ENCODE data around the gene NDUFS8.

The NDUFS8 gene

GRCh38 chr11:68007498-68008380 is 22.7 kb upstream of the NDUFS8 start:
- Histone ChIP-seq H3K27ac (ENCODE audit: low read depth, low read length) (no peak overlapping the region), H3K4me1 (ENCODE audit: control insufficient read depth, insufficient read depth, low read length) (peaks cover 12% of the 10 kb centered on the region), H3K4me3 (ENCODE audit: low read length) (no peak overlapping the region), H3K9ac (ENCODE audit: low read length) (no peak overlapping the region), H3K36me3 (ENCODE audit: control insufficient read depth, insufficient read depth, low read length) (no peaks in the 10 kb centered on the region), H3K27me3 (ENCODE audit: control insufficient read depth, insufficient read depth, low read length) (no peaks in the 10 kb centered on the region)

- H3K27me3 ChIP-seq (ENCODE audit: control insufficient read depth, insufficient read depth, low read length) = no peaks in the 10 kb centered on the region
- no peak overlapping the region for H3K9ac ChIP-seq (ENCODE audit: low read length)
- H3K36me3 ChIP-seq (ENCODE audit: control insufficient read depth, insufficient read depth, low read length) = no peaks in the 10 kb centered on the region
- peaks cover 12% of the 10 kb centered on the region for H3K4me1 ChIP-seq (ENCODE audit: control insufficient read depth, insufficient read depth, low read length)
- no peak overlapping the region for H3K27ac ChIP-seq (ENCODE audit: low read depth, low read length)
- no peak overlapping the region for H3K4me3 ChIP-seq (ENCODE audit: low read length)
These were observed 21.8 kb upstream of the NDUFS8 start for GRCh38 chr11:68008381-68009337.

- Histone ChIP-seq H3K27ac (ENCODE audit: low read depth, low read length) (peak overlapping the region; percentile 89), H3K27me3 (ENCODE audit: control insufficient read depth, insufficient read depth, low read length) (no peaks in the 10 kb centered on the region), H3K4me3 (ENCODE audit: low read length) (no peak overlapping the region), H3K4me1 (ENCODE audit: control insufficient read depth, insufficient read depth, low read length) (peaks cover 12% of the 10 kb centered on the region), H3K36me3 (ENCODE audit: control insufficient read depth, insufficient read depth, low read length) (no peaks in the 10 kb centered on the region), H3K9ac (ENCODE audit: low read length) (no peak overlapping the region)
These were observed 20.9 kb upstream of the NDUFS8 start for GRCh38 chr11:68009391-68010089.

DNA sequence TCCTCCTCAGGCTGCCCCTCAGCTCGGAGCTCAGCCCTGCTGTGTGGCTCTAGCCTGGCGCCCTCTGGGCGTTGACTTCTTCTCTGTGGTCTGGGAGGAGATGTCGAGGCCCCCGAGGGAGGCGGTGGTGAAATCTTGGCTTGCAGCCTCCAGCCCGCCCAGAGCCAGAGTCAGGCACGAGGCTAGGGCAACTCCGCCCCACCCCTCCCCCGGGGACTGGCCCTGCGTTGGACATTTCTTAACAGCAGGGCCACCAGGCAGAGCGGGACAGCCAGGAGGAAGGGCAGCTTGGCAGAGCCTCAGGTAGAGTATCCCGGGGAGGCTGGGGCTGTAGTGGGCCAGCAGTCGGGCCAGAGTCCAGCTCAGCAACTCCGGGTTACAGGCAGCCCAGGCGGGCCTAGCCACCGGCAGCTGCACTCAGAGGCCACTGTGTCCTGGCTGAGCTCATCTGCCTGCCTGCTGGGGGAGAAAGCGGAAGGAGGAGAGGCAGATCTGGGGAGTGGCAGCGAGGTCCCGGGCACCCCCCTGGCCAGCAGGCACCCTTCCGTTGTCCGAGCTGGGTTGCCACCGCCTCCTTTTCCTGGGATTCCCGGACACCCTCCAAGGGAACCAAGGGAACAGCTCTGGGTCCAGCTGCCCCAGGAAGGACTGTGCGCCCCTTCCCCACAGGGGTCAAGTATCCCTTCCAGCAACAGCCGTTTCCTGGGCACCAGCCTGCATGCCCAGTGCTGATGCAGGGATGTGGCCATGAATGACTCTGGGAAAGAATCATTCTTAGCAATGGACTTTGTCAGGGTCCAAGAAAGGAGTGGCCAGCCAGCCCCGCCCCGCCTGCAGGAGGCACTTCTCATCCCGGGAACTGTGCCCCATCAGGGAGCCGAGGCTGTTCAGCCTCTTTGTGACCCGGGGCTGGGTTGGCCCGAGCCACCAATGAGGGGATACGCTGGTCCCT is 20.1 kb upstream of the NDUFS8 start, which contains the start of gene ALDH3B1:
ALDH3B1 (plus strand) TSS at position 238 of the 952 bp plus-strand sequence. CDS start 4,971 bp downstream, outside the sequence.
- Histone ChIP-seq H3K4me1 (ENCODE audit: control insufficient read depth, insufficient read depth, low read length) (peaks cover 12% of the 10 kb centered on the region), H3K4me3 (ENCODE audit: low read length) (peak within 1 kb of the TSS; percentile 54), H3K27me3 (ENCODE audit: control insufficient read depth, insufficient read depth, low read length) (no peaks in the 10 kb centered on the region), H3K36me3 (ENCODE audit: control insufficient read depth, insufficient read depth, low read length) (no peaks in the 10 kb centered on the region), H3K9ac (ENCODE audit: low read length) (no peak within 1 kb of the TSS), H3K27ac (ENCODE audit: low read depth, low read length) (peak within 1 kb of the TSS; percentile 89)

GRCh38 chr11:68011051-68011943 is 19.2 kb upstream of the NDUFS8 start:
- no peaks in the 10 kb centered on the region for H3K27me3 ChIP-seq (ENCODE audit: control insufficient read depth, insufficient read depth, low read length)
- H3K9ac ChIP-seq (ENCODE audit: low read length) = no peak overlapping the region
- no peaks in the 10 kb centered on the region for H3K36me3 ChIP-seq (ENCODE audit: control insufficient read depth, insufficient read depth, low read length)
- H3K4me1 ChIP-seq (ENCODE audit: control insufficient read depth, insufficient read depth, low read length) = peaks cover 12% of the 10 kb centered on the region
- peak overlapping the region; percentile 22 for H3K4me3 ChIP-seq (ENCODE audit: low read length)
- H3K27ac ChIP-seq (ENCODE audit: low read depth, low read length) = peak overlapping the region; percentile 89

- H3K4me1 ChIP-seq (ENCODE audit: control insufficient read depth, insufficient read depth, low read length) = peaks cover 12% of the 10 kb centered on the region
- H3K27ac ChIP-seq (ENCODE audit: low read depth, low read length) = no peak overlapping the region
- H3K9ac ChIP-seq (ENCODE audit: low read length) = no peak overlapping the region
- no peaks in the 10 kb centered on the region for H3K36me3 ChIP-seq (ENCODE audit: control insufficient read depth, insufficient read depth, low read length)
- no peak overlapping the region for H3K4me3 ChIP-seq (ENCODE audit: low read length)
- no peaks in the 10 kb centered on the region for H3K27me3 ChIP-seq (ENCODE audit: control insufficient read depth, insufficient read depth, low read length)
These were observed 18.2 kb upstream of the NDUFS8 start for GRCh38 chr11:68012044-68012842.

GRCh38 chr11:68012843-68013610 is 17.5 kb upstream of the NDUFS8 start:
- Histone ChIP-seq H3K27ac (ENCODE audit: low read depth, low read length) (peak overlapping the region; percentile 51), H3K27me3 (ENCODE audit: control insufficient read depth, insufficient read depth, low read length) (no peaks in the 10 kb centered on the region), H3K4me3 (ENCODE audit: low read length) (no peak overlapping the region), H3K36me3 (ENCODE audit: control insufficient read depth, insufficient read depth, low read length) (no peaks in the 10 kb centered on the region), H3K9ac (ENCODE audit: low read length) (no peak overlapping the region), H3K4me1 (ENCODE audit: control insufficient read depth, insufficient read depth, low read length) (peaks cover 12% of the 10 kb centered on the region)

GRCh38 chr11:68013611-68014156 is 16.8 kb upstream of the NDUFS8 start:
- H3K27ac ChIP-seq (ENCODE audit: low read depth, low read length) = peak overlapping the region; percentile 51
- H3K4me1 ChIP-seq (ENCODE audit: control insufficient read depth, insufficient read depth, low read length) = peaks cover 12% of the 10 kb centered on the region
- H3K27me3 ChIP-seq (ENCODE audit: control insufficient read depth, insufficient read depth, low read length) = no peaks in the 10 kb centered on the region
- H3K4me3 ChIP-seq (ENCODE audit: low read length) = no peak overlapping the region
- no peaks in the 10 kb centered on the region for H3K36me3 ChIP-seq (ENCODE audit: control insufficient read depth, insufficient read depth, low read length)
- H3K9ac ChIP-seq (ENCODE audit: low read length) = no peak overlapping the region

GRCh38 chr11:68014157-68014946 is 16.1 kb upstream of the NDUFS8 start:
- H3K36me3 ChIP-seq (ENCODE audit: control insufficient read depth, insufficient read depth, low read length) = no peaks in the 10 kb centered on the region
- H3K4me3 ChIP-seq (ENCODE audit: low read length) = no peak overlapping the region
- H3K9ac ChIP-seq (ENCODE audit: low read length) = no peak overlapping the region
- H3K27ac ChIP-seq (ENCODE audit: low read depth, low read length) = peak overlapping the region; percentile 51
- H3K4me1 ChIP-seq (ENCODE audit: control insufficient read depth, insufficient read depth, low read length) = peaks cover 12% of the 10 kb centered on the region
- no peaks in the 10 kb centered on the region for H3K27me3 ChIP-seq (ENCODE audit: control insufficient read depth, insufficient read depth, low read length)

All from rectal smooth muscle tissue (tissue), 1 donor.